Lower leg skin (tissue), 4 donors: ENCODE results near the gene IFI6. TPM values are rescaled to one million over a fixed set of nuclear protein-coding genes. Genes with fewer than 3 reads are reported as not detected.

Source experiments
- DNase-seq, 2 donors: peaks; one replicate each; pipeline ENCODE4 v3.0.0-alpha.2; 2019; ENCODE audit warnings: low spot score in 2 of 2
- H3K4me3 ChIP-seq: fragments of 200-600 bp; sonication (generic); 2 replicates; pipeline ENCODE4 v1.5.1; 2017; ENCODE audit warnings: mild to moderate bottlenecking, low read depth; ENCODE audit not compliant: poor library complexity, severe bottlenecking
- CTCF ChIP-seq, 3 donors: fragments of 450-650 bp; IDR thresholded peaks; one replicate each; pipeline ENCODE4 v1.5.1; 2016; ENCODE audit warnings: antibody characterized with exemption in 3 of 3, mild to moderate bottlenecking in 3 of 3, moderate library complexity in 2 of 3
- POLR2A ChIP-seq, 2 donors: fragments of 450-650 bp; IDR thresholded peaks; one replicate each; pipeline ENCODE4 v1.6.1; 2016 to 2017; ENCODE audit warnings: antibody characterized with exemption in 2 of 2, mild to moderate bottlenecking in 1 of 2, moderate library complexity in 1 of 2
- WGBS, 2 donors: methylation state at CpG; one replicate each; pipeline ENCODE4 v1.1.5; 2018; 5-methylcytosine and 5-hydroxymethylcytosine counted together
- intact Hi-C: fragments of 100-400 bp; cut with DNase I; formaldehyde crosslinking; loops from one replicate; pipeline ENCODE4 v1.15.0; 2023; ENCODE audit warnings: low total_unique reads
- total RNA-seq, 4 donors: library from RNA; depleted of rRNA; stranded (reverse); fragments of >200 nt; gene quantifications; one replicate each; pipeline ENCODE4 v1.1.0, GENCODE V29; 2016

IFI6 gene
- total RNA-seq, 4 donors from 2014 or later = 11.8 to 21.4 (median 17.2) TPM

- intact Hi-C loops = no loop called here
- no peak for DNase-seq
- no peak overlapping the region for H3K4me3 ChIP-seq
- TF ChIP-seq POLR2A (IDR thresholded peaks at IDR 0.05) (no peak), CTCF (IDR thresholded peaks at IDR 0.05) (no peak)
- 11 to 16% methylated on average over 7 of the region's 7 CpGs for WGBS, 2 donors
Observed at GRCh38 chr1:27658951-27659496, 13.0 kb downstream of the IFI6 start.

GRCh38 chr1:27656157-27656893 is 15.7 kb downstream of the IFI6 start:
- DNase-seq = peak; percentile 87 to 95
- WGBS, 2 donors = 75 to 79% methylated on average over 7 of the region's 7 CpGs
- no peak overlapping the region for H3K4me3 ChIP-seq
- intact Hi-C loops = no loop called here
- no peak for TF ChIP-seq CTCF (IDR thresholded peaks at IDR 0.05)
- no peak for TF ChIP-seq POLR2A (IDR thresholded peaks at IDR 0.05)

- TF ChIP-seq POLR2A (IDR thresholded peaks at IDR 0.05) (no peak), CTCF (IDR thresholded peaks at IDR 0.05) (no peak)
- WGBS, 2 donors = 45 to 49% methylated on average over 11 of the region's 11 CpGs
- no peak for DNase-seq
- intact Hi-C loops = no loop called here
- no peak overlapping the region for H3K4me3 ChIP-seq
Observed at GRCh38 chr1:27655151-27655937, 16.6 kb downstream of the IFI6 start.

GRCh38 chr1:27652111-27652864 is 19.7 kb downstream of the IFI6 start:
- no peak for DNase-seq
- intact Hi-C loops = no loop called here
- TF ChIP-seq POLR2A (IDR thresholded peaks at IDR 0.05) (no peak), CTCF (IDR thresholded peaks at IDR 0.05) (no peak)
- H3K4me3 ChIP-seq = no peak overlapping the region
- 77% methylated on average over 5 of the region's 5 CpGs for WGBS, 2 donors

GRCh38 chr1:27650539-27651175 is 21.3 kb downstream of the IFI6 start:
- intact Hi-C loops = no loop called here
- TF ChIP-seq POLR2A (IDR thresholded peaks at IDR 0.05) (no peak), CTCF (IDR thresholded peaks at IDR 0.05) (no peak)
- DNase-seq = no peak
- 25 to 28% methylated on average over 7 of the region's 7 CpGs for WGBS, 2 donors
- H3K4me3 ChIP-seq = no peak overlapping the region
